ENCODE measurements around the gene AIPL1.

The AIPL1 gene

GRCh38 chr17:6473128-6473767 lies 38.3 kb upstream of the AIPL1 start:
- H3K4me3 ChIP-seq (ENCODE audit: low read length), result no peak overlapping the region
- no peak overlapping the region for H3K27ac ChIP-seq (ENCODE audit: low read depth, low read length)
- no peaks in the 10 kb centered on the region for H3K4me1 ChIP-seq (ENCODE audit: control insufficient read depth, insufficient read depth, low read length)
- H3K9ac ChIP-seq (ENCODE audit: low read length), result no peak overlapping the region
- peaks cover 7% of the 10 kb centered on the region for H3K36me3 ChIP-seq (ENCODE audit: control insufficient read depth, insufficient read depth, low read length)
- H3K27me3 ChIP-seq (ENCODE audit: control insufficient read depth, insufficient read depth, low read length), result no peaks in the 10 kb centered on the region

- no peak overlapping the region for H3K9ac ChIP-seq (ENCODE audit: low read length)
- no peak overlapping the region for H3K4me3 ChIP-seq (ENCODE audit: low read length)
- H3K36me3 ChIP-seq (ENCODE audit: control insufficient read depth, insufficient read depth, low read length), result peaks cover 7% of the 10 kb centered on the region
- H3K4me1 ChIP-seq (ENCODE audit: control insufficient read depth, insufficient read depth, low read length), result no peaks in the 10 kb centered on the region
- no peaks in the 10 kb centered on the region for H3K27me3 ChIP-seq (ENCODE audit: control insufficient read depth, insufficient read depth, low read length)
- no peak overlapping the region for H3K27ac ChIP-seq (ENCODE audit: low read depth, low read length)
Observed at GRCh38 chr17:6472517-6472916, 37.6 kb upstream of the AIPL1 start.

DNA sequence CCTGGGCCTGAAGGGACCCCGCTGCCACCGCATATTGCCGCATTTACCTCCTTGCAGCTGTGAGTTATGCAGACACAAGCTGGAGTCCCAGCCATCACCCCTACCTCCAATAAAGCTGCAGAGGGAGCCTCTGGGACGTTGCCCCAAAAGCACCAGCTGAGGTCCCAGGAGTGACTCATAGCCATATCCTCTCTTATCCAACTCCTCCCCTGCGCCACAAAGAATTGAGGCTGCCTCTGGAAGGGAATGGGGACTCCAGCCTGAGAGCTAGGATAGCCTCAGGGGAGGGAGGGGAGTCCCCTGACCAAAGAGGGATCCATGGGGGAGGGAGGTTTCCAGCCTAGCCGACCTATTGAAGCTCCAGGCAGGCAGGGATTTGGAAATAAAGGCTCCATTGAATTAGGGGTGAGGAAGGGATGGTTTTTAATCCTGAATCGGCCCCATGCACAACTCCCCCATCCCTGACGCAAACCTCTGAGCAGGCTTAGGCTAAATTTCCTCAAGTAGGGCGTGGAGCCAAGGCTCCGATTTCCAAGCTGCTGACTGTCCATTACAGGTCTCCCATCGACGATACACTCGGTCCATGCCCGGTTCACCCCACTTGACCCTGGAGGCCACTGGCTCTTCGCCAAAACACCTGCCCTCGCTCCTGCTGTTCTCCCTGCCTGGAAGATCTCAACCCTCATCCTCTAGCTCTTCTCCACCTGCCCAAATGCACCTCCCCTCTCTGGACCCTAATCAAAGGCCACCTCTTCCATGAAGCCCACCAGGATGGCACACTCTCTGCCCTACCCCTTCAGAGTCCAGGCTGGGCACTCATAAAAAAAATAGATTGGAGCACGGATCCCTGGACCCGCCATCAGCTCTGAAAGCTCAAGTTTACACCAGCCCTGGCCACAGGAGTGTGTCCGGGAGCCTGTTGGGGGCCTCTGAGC lies 36.9 kb upstream of the AIPL1 start:
- no peak overlapping the region for H3K4me3 ChIP-seq (ENCODE audit: low read length)
- no peak overlapping the region for H3K9ac ChIP-seq (ENCODE audit: low read length)
- no peak overlapping the region for H3K27ac ChIP-seq (ENCODE audit: low read depth, low read length)
- no peaks in the 10 kb centered on the region for H3K27me3 ChIP-seq (ENCODE audit: control insufficient read depth, insufficient read depth, low read length)
- no peaks in the 10 kb centered on the region for H3K4me1 ChIP-seq (ENCODE audit: control insufficient read depth, insufficient read depth, low read length)
- peaks cover 4% of the 10 kb centered on the region for H3K36me3 ChIP-seq (ENCODE audit: control insufficient read depth, insufficient read depth, low read length)

DNA sequence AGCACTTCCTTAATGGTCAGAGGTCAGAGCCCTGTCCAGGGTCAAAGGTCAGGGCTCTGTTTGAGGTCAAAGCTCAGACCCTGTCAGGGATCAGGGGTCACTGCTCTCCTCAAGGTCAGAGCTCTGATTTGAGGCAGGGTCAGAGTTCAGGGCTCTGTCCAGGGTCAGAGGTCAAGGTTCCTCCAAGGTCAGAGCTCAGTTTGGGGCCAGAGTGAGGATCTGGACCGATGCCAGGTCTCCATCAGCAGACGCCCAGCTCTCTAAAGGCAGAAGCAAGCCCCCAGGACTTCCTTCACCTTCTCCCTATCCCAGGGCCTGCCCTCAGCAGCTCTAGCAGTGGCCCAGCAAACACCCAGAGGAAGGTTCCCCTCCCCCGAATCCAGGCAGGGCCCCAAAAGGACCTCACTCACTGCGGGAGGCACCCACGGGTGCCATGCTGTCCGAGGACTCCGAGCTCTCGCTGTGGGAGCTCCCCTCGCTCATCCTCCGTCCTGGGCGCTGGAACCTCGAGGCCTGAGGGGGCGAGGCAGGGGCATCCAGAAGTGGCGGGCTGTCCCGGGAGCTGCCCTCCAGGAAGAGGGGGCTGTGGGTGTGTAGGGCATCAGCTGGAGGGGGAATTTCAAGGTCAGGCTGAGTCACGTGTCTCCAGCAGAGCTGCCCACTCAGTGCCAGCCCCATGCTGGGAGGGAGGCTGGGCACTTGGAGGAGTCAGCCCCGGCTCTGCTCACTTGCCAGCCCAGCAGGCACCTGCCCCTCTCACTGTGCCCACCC lies 36.0 kb upstream of the AIPL1 start:
- Histone ChIP-seq H3K27me3 (ENCODE audit: control insufficient read depth, insufficient read depth, low read length) (no peaks in the 10 kb centered on the region), H3K4me1 (ENCODE audit: control insufficient read depth, insufficient read depth, low read length) (no peaks in the 10 kb centered on the region), H3K27ac (ENCODE audit: low read depth, low read length) (no peak overlapping the region), H3K36me3 (ENCODE audit: control insufficient read depth, insufficient read depth, low read length) (peaks cover 2% of the 10 kb centered on the region), H3K9ac (ENCODE audit: low read length) (no peak overlapping the region), H3K4me3 (ENCODE audit: low read length) (no peak overlapping the region)

GRCh38 chr17:6470146-6470718 lies 35.3 kb upstream of the AIPL1 start:
- Histone ChIP-seq H3K9ac (ENCODE audit: low read length) (no peak overlapping the region), H3K27me3 (ENCODE audit: control insufficient read depth, insufficient read depth, low read length) (no peaks in the 10 kb centered on the region), H3K4me3 (ENCODE audit: low read length) (no peak overlapping the region), H3K4me1 (ENCODE audit: control insufficient read depth, insufficient read depth, low read length) (no peaks in the 10 kb centered on the region), H3K27ac (ENCODE audit: low read depth, low read length) (no peak overlapping the region), H3K36me3 (ENCODE audit: control insufficient read depth, insufficient read depth, low read length) (peaks cover 2% of the 10 kb centered on the region)

DNA sequence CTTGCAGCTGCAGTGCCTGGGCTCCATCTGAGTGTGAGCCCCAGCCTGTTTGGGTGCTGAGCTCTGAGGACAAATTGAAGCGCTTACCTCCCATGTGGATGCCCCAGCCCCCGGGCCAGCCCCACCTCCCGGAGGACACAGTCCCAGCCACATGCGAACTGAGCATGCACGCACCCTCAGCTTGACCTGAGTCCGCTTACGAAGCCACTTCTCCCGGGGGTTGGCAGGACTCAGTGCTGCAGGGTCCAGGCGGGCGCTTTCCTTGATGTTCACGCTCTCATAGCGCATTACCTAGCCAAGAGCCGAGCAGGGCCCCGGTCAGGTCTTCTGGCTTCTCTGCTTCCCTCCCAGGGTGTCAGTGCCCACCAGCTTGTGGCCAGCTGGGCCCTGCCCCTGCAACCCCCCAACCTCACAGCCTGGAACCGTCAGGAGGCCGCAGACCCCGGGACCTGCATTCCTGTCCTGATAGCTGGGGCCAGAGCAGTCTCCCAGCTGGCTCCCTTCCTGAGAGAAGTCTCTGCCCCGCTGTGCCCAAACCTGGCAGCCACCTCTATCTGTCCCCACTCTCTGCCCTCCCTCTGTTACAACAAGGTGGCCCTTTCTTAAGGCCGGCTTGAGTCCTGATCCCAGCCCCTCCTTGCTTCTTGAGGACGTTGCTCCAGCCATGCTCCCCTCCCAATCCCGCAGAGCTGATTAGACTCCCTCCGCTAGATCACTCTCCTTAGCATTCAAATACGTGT lies 33.3 kb upstream of the AIPL1 start:
- Histone ChIP-seq H3K4me1 (ENCODE audit: control insufficient read depth, insufficient read depth, low read length) (no peaks in the 10 kb centered on the region), H3K27ac (ENCODE audit: low read depth, low read length) (no peak overlapping the region), H3K9ac (ENCODE audit: low read length) (no peak overlapping the region), H3K36me3 (ENCODE audit: control insufficient read depth, insufficient read depth, low read length) (peaks cover 2% of the 10 kb centered on the region), H3K27me3 (ENCODE audit: control insufficient read depth, insufficient read depth, low read length) (no peaks in the 10 kb centered on the region), H3K4me3 (ENCODE audit: low read length) (no peak overlapping the region)

DNA sequence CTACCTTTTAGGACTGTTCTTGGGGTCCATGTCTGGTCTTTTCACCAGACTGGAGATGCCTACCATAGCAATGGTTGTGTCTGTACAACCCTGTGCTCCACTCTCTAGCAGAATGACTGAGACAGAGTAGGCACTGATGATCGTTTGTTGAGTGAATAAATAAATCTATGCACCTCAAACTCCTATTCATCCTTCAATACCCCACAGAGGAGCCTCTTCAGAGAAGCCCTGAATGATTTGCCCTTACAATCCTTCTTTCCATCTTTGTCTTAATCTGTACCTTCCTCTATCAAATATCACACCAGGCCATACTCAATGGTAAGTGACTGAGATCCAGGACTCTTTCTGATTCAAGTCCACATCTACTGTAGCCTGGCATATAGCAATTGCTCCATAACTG lies 32.6 kb upstream of the AIPL1 start:
- H3K27ac ChIP-seq (ENCODE audit: low read depth, low read length), result no peak overlapping the region
- no peak overlapping the region for H3K9ac ChIP-seq (ENCODE audit: low read length)
- no peak overlapping the region for H3K4me3 ChIP-seq (ENCODE audit: low read length)
- no peaks in the 10 kb centered on the region for H3K27me3 ChIP-seq (ENCODE audit: control insufficient read depth, insufficient read depth, low read length)
- H3K36me3 ChIP-seq (ENCODE audit: control insufficient read depth, insufficient read depth, low read length), result peaks cover 2% of the 10 kb centered on the region
- H3K4me1 ChIP-seq (ENCODE audit: control insufficient read depth, insufficient read depth, low read length), result no peaks in the 10 kb centered on the region

DNA sequence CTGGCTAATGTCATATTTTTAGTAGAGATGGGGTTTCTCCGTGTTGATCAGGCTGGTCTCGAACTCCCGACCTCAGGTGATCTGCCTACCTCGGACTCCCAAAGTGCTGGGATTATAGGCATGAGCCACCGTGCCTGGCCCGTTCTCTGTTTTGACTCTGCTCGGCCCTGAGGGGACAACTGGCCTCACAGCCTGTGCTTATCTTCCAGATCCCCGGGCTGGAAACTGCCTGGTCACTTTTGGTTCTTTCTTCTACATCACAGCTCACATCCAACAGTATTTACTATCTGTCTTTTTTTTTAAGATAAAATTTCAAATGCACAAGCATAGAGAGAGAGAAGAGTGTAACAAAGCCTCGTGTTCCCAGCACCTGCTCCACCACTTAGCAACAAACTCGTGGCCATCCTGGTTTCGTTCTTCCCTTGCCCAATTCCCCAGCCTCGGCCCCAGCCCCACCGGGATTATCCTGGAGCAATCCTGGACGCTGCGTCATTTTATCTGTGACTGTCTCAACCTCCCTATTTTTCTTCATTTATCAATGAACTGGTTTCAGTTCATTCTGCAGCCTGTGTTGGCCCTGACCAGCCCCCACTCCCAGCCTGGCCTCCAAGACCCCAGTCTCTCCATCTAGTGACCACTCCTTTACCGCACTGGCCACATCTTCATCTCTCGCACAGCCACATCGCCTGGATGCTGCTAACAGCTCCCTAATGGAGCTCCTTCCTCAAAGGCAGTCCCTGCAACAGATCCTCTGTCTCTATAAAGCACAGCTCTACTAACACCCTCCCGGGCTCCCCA lies 30.5 kb upstream of the AIPL1 start:
- Histone ChIP-seq H3K4me3 (ENCODE audit: low read length) (no peak overlapping the region), H3K27me3 (ENCODE audit: control insufficient read depth, insufficient read depth, low read length) (no peaks in the 10 kb centered on the region), H3K9ac (ENCODE audit: low read length) (no peak overlapping the region), H3K27ac (ENCODE audit: low read depth, low read length) (no peak overlapping the region), H3K36me3 (ENCODE audit: control insufficient read depth, insufficient read depth, low read length) (peaks cover 2% of the 10 kb centered on the region), H3K4me1 (ENCODE audit: control insufficient read depth, insufficient read depth, low read length) (no peaks in the 10 kb centered on the region)

DNA sequence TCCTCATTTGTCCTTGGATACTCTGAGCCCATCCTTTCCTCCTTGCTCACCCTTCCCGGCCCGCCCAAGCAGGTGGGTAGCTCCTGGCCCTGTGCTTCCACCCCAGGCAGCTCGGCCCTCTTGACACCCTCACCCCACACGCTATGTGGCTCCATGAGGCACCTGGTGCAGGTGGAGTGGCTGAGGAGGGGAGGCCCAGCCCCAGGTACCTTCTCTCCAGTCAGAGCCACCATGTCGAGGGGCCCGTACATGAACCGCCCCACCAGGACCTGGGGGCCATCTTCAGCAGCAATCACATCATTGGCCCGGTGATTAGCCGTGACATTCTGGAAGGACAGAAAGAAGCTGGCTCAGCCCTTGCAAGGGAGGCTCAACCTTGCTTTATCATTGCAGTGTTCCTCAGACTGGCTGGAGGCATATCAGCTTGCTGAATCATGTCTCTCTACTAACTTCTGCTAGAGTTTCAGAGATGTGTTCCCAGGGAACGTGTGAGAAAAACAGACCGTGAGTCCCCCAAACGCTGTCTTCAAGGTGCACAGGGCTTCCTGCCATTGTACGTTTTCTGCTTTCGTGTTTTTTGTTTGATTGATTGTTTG lies 29.6 kb upstream of the AIPL1 start:
- H3K9ac ChIP-seq (ENCODE audit: low read length), result no peak overlapping the region
- no peak overlapping the region for H3K4me3 ChIP-seq (ENCODE audit: low read length)
- no peak overlapping the region for H3K27ac ChIP-seq (ENCODE audit: low read depth, low read length)
- peaks cover 2% of the 10 kb centered on the region for H3K36me3 ChIP-seq (ENCODE audit: control insufficient read depth, insufficient read depth, low read length)
- no peaks in the 10 kb centered on the region for H3K27me3 ChIP-seq (ENCODE audit: control insufficient read depth, insufficient read depth, low read length)
- H3K4me1 ChIP-seq (ENCODE audit: control insufficient read depth, insufficient read depth, low read length), result no peaks in the 10 kb centered on the region

- no peaks in the 10 kb centered on the region for H3K4me1 ChIP-seq (ENCODE audit: control insufficient read depth, insufficient read depth, low read length)
- H3K27me3 ChIP-seq (ENCODE audit: control insufficient read depth, insufficient read depth, low read length), result no peaks in the 10 kb centered on the region
- no peak overlapping the region for H3K27ac ChIP-seq (ENCODE audit: low read depth, low read length)
- H3K9ac ChIP-seq (ENCODE audit: low read length), result no peak overlapping the region
- H3K36me3 ChIP-seq (ENCODE audit: control insufficient read depth, insufficient read depth, low read length), result peaks cover 2% of the 10 kb centered on the region
- no peak overlapping the region for H3K4me3 ChIP-seq (ENCODE audit: low read length)
Observed at GRCh38 chr17:6463616-6464445, 28.9 kb upstream of the AIPL1 start.
